WERI-Rb-1 (cell line): Measurements from ENCODE around the gene NEU4.

Source experiments
- DNase-seq: peaks from one replicate; pipeline ENCODE4 v3.0.0-alpha.2; 2020
- H3K27ac ChIP-seq: fragments of 250-450 bp; sonication (Bioruptor Pico); 2 replicates; pipeline ENCODE4 v1.5.1; 2020; ENCODE audit warnings: mild to moderate bottlenecking, moderate library complexity
- H3K27me3 ChIP-seq: fragments of 250-450 bp; sonication (Bioruptor Pico); 2 replicates; pipeline ENCODE4 v1.5.1; 2021; ENCODE audit warnings: mild to moderate bottlenecking, low read depth, moderate library complexity; ENCODE audit not compliant: insufficient read depth, severe bottlenecking
- H3K36me3 ChIP-seq: fragments of 250-450 bp; sonication (Bioruptor Pico); 2 replicates; pipeline ENCODE4 v1.5.1; 2020; ENCODE audit warnings: mild to moderate bottlenecking, moderate library complexity
- H3K4me3 ChIP-seq: 2 replicates; pipeline ENCODE4 v1.5.1; 2011; ENCODE audit warnings: low read depth, mild to moderate bottlenecking, control low read depth, low read length
- H3K9me3 ChIP-seq: fragments of 250-450 bp; sonication (Bioruptor Pico); 2 replicates; pipeline ENCODE4 v1.5.1; 2021; ENCODE audit warnings: mild to moderate bottlenecking, moderate library complexity; ENCODE audit not compliant: severe bottlenecking
- TF ChIP-seq, protein P1 (sequence below): IDR thresholded peaks from 2 replicates; pipeline ENCODE4 v1.5.1; 2011; ENCODE audit warnings: low read depth, mild to moderate bottlenecking, control low read depth, inconsistent platforms, low read length

Gene NEU4

DNA sequence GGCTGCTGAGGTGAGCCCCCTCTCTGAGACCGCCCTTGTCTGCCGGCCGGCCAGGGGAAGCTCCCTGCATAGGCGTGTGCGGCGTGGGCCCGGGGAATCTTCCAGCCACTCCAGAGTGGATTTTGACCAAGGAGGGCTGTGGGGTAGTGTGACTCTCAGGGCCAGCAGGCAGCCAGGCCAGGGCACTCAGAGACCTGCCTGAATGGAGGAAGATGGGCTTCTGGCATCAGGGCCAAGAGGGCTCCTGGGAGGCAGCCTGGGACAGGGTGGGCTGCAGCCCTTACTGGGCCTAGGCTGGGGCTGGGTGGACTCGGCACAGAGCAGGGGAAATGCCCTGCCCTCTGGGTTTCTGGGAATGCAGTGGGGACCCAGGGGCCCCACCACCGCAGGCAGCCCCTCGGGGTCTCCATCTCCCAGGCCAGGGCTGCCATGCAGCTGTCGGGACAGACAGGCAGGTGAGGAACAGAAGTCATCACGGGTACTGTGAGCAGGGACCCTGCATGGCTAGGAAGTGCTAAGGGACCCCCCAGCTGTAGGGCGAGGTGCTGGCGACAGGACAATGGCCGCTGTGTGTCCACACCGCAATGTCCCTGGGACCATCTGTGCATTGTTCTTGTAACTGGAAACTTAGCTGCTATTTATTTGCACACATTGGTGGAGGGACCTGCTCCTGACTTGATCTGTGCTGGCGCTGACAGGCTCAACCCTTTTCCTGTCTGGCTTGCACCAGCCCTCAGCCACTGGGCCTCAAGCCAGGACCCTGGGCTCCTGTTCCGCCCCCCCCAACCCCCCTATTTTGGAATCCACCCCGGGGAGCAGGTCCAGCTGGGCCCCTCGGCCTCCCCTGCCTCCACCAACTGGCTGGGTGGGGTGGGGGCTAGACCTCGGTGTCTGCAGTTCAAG lies 45.6 kb downstream of the NEU4 start:
- Histone ChIP-seq H3K27ac (no peak overlapping the region), H3K27me3 (no peaks in the 10 kb centered on the region), H3K9me3 (no peaks in the 10 kb centered on the region), H3K4me3 (no peak overlapping the region), H3K36me3 (no peaks in the 10 kb centered on the region)
- TF ChIP-seq, protein P1, sequence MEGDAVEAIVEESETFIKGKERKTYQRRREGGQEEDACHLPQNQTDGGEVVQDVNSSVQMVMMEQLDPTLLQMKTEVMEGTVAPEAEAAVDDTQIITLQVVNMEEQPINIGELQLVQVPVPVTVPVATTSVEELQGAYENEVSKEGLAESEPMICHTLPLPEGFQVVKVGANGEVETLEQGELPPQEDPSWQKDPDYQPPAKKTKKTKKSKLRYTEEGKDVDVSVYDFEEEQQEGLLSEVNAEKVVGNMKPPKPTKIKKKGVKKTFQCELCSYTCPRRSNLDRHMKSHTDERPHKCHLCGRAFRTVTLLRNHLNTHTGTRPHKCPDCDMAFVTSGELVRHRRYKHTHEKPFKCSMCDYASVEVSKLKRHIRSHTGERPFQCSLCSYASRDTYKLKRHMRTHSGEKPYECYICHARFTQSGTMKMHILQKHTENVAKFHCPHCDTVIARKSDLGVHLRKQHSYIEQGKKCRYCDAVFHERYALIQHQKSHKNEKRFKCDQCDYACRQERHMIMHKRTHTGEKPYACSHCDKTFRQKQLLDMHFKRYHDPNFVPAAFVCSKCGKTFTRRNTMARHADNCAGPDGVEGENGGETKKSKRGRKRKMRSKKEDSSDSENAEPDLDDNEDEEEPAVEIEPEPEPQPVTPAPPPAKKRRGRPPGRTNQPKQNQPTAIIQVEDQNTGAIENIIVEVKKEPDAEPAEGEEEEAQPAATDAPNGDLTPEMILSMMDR: no peak
- DNase-seq: no peak

DNA sequence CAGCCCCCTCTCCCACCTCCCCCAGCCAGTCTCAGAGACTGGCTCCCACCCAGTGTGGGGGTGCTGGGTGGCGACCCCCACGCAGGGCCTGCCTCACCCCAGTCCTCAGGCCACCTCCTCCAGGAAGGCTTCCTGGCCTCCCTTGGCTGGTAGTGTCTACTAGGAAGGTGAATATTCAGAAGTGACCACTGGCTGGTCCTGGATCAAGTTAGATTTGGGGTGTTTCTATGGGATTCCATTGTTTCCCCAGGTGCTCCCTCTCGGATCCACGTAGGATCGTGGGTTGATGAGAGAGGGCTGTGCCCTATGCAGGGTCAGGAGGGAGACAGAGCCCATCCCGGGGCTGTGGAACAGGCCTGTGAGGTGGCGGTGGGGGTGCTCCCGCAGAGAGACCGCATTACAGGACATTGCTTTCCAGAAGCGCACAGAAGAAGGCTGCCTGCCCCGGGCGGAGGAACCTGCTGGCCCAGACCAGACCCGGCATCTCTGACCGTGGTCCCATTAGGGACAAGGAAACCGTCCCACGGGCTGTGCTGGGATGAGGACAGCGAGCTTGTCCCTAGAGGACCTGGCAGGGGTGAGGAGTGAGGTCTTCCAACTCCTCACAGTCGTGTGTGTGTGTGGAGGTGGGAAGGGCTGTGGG lies 46.4 kb downstream of the NEU4 start:
- H3K27me3 ChIP-seq: no peaks in the 10 kb centered on the region
- no peak for DNase-seq
- H3K27ac ChIP-seq: no peak overlapping the region
- no peak overlapping the region for H3K4me3 ChIP-seq
- no peaks in the 10 kb centered on the region for H3K9me3 ChIP-seq
- no peaks in the 10 kb centered on the region for H3K36me3 ChIP-seq
- TF ChIP-seq, protein P1: no peak

DNA sequence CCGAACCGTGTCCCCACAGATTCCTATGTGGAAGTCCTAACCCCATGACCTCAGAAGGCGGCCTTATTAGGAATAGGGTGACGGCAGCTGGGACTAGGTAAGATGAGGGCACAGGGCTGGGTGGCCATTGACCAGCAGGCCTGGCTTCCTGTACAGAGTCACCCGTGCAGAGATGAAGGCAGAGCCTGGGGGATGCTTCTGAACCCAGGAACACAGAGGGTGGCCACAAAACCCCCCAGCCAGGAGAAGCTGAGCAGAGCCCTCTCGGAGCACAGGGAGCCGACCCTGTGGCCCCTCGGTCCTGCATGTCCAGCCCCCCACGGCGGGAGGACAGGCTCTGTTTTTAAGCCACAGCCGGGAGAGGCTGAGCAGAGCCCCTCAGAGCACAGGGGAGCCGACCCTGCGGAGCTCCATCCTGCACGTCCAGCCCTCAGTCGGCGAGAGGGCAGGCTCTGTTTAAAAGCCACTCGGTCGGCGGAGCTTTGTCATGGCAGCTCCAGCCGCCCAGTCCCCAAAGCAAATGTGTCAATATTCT lies 47.0 kb downstream of the NEU4 start:
- TF ChIP-seq, protein P1: no peak
- H3K27ac ChIP-seq: no peak overlapping the region
- DNase-seq: no peak
- no peaks in the 10 kb centered on the region for H3K36me3 ChIP-seq
- H3K4me3 ChIP-seq: no peak overlapping the region
- H3K27me3 ChIP-seq: no peaks in the 10 kb centered on the region
- H3K9me3 ChIP-seq: no peaks in the 10 kb centered on the region

DNA sequence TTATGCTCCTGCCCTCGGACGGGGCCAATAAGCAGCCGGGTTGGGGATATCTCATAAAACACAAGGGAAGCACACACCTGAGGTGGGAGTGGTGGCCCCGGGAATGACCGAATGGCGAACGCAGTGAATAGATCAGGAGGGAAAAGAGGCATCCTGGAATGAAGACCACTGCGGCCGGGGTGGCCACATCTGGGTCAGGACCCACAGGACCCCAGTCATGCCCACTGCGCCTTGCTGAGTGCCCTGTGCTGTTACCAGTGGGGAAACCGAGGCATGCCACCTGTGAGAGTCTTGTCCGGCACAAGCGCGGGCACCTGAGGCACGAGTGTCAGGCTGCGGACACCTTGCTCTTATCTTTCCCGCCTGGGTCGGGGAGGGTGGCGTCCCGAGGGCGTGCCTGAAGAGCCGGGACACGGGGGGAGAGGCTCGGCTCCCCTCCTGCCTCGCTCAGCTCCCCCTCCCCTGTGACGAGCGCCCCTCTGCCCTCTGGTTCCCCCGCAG lies 48.1 kb downstream of the NEU4 start:
- H3K27me3 ChIP-seq: no peaks in the 10 kb centered on the region
- no peak for DNase-seq
- H3K9me3 ChIP-seq: no peaks in the 10 kb centered on the region
- no peak overlapping the region for H3K27ac ChIP-seq
- no peaks in the 10 kb centered on the region for H3K36me3 ChIP-seq
- TF ChIP-seq, protein P1: no peak
- H3K4me3 ChIP-seq: no peak overlapping the region

DNA sequence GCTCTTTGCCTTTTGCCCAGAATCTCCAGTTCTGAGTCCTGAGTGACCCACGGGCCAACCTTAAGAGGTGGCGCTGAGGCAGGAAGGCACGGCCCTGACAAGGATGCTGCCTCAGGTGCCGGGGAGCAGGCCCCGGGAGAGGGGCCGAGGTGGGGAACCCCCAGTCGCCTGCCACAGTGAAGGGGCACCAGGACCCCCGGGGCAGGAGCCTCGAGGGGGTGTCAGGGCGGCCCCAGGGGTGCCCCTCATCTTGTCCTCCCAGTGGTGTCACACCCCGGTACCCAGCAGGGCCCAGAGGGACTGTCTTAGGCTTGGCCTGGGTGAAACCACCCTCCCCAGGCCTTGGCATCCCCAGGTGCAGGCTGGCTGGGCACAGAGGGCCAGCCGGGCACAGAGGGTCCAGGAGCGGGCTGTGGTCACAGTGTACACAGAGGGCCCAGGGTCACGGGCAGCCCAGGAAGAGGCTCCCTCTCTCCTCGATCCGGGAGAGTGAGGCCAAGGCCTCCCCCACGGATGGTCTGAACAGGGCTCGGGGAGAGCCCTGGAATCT lies 48.7 kb downstream of the NEU4 start:
- no peak overlapping the region for H3K4me3 ChIP-seq
- no peaks in the 10 kb centered on the region for H3K9me3 ChIP-seq
- TF ChIP-seq, protein P1: no peak
- H3K27me3 ChIP-seq: no peaks in the 10 kb centered on the region
- H3K27ac ChIP-seq: no peak overlapping the region
- H3K36me3 ChIP-seq: no peaks in the 10 kb centered on the region
- no peak for DNase-seq
